Activated CD4-positive, CD25-positive, alpha-beta regulatory T cell (primary cell): Measurements from ENCODE around the gene ANKRD33B.

Source experiments
- DNase-seq, 4 experiments: peaks; one replicate each; lab custom pipeline; 2025; lab: John Stamatoyannopoulos, UW

The ANKRD33B gene

GRCh38 chr5:10579536-10580521 is 16.0 kb downstream of the ANKRD33B start:
- DNase-seq = no peak

GRCh38 chr5:10580531-10581423 is 16.9 kb downstream of the ANKRD33B start:
- DNase-seq = no peak

GRCh38 chr5:10581424-10581748 is 17.5 kb downstream of the ANKRD33B start:
- DNase-seq = no peak

- no peak for DNase-seq
These were observed 18.1 kb downstream of the ANKRD33B start for GRCh38 chr5:10581867-10582511.

- no peak for DNase-seq
These were observed 18.6 kb downstream of the ANKRD33B start for GRCh38 chr5:10582512-10582897.

- no peak for DNase-seq
These were observed 20.0 kb downstream of the ANKRD33B start for GRCh38 chr5:10583663-10584572.

GRCh38 chr5:10584714-10585517 is 21.0 kb downstream of the ANKRD33B start:
- DNase-seq = no peak

- DNase-seq = no peak
These were observed 21.6 kb downstream of the ANKRD33B start for GRCh38 chr5:10585518-10585915.

- DNase-seq = no peak
These were observed 22.1 kb downstream of the ANKRD33B start for GRCh38 chr5:10586008-10586407.

GRCh38 chr5:10586555-10586954 is 22.7 kb downstream of the ANKRD33B start:
- no peak for DNase-seq

- no peak for DNase-seq
These were observed 24.4 kb downstream of the ANKRD33B start for GRCh38 chr5:10588109-10588775.

GRCh38 chr5:10588779-10589447 is 25.0 kb downstream of the ANKRD33B start:
- no peak for DNase-seq

- no peak for DNase-seq
These were observed 26.5 kb downstream of the ANKRD33B start for GRCh38 chr5:10590226-10590999.

GRCh38 chr5:10591159-10591558 is 27.3 kb downstream of the ANKRD33B start:
- no peak for DNase-seq

- no peak for DNase-seq
These were observed 28.1 kb downstream of the ANKRD33B start for GRCh38 chr5:10591966-10592365.

- no peak for DNase-seq
These were observed 28.7 kb downstream of the ANKRD33B start for GRCh38 chr5:10592601-10593000.

- DNase-seq = no peak
These were observed 29.8 kb downstream of the ANKRD33B start for GRCh38 chr5:10593531-10594181.
